Mesenchymal stem cell (in vitro differentiated cells and primary cell): ENCODE measurements around the gene PHKB.

Experiments used
- DNase-seq: peaks from one replicate; pipeline ENCODE4 v3.0.0-alpha.2; 2013
- H2AFZ ChIP-seq: one replicate; pipeline ENCODE4 v1.6.1; 2013; ENCODE audit warnings: low read depth, mild to moderate bottlenecking, control low read depth, inconsistent platforms, low read length, moderate library complexity
- H2AK5ac ChIP-seq: 2 replicates; pipeline ENCODE4 v1.6.1; 2013; ENCODE audit warnings: low read length, moderate library complexity, mild to moderate bottlenecking, inconsistent platforms; ENCODE audit not compliant: severe bottlenecking
- H2BK120ac ChIP-seq: one replicate; pipeline ENCODE4 v1.6.1; 2013; ENCODE audit warnings: low read depth, mild to moderate bottlenecking, inconsistent platforms, low read length, moderate library complexity
- H2BK12ac ChIP-seq, 2 experiments: one replicate each; pipeline ENCODE4 v1.6.1; 2013; ENCODE audit warnings: inconsistent platforms in 2 of 2, low read length in 2 of 2, mild to moderate bottlenecking in 2 of 2, moderate library complexity in 2 of 2, control low read depth in 1 of 2
- H2BK15ac ChIP-seq: one replicate; pipeline ENCODE4 v1.6.1; 2013; ENCODE audit warnings: mild to moderate bottlenecking, low read depth, inconsistent platforms; ENCODE audit not compliant: poor library complexity, severe bottlenecking
- H2BK5ac ChIP-seq: 2 replicates; pipeline ENCODE4 v1.6.1; 2013; ENCODE audit warnings: low read depth, mild to moderate bottlenecking, low read length, control low read depth, inconsistent platforms; ENCODE audit not compliant: poor library complexity, severe bottlenecking
- H3K14ac ChIP-seq, 2 experiments: one replicate each; pipeline ENCODE4 v1.6.1; 2013; ENCODE audit warnings: inconsistent platforms in 2 of 2, low read length in 2 of 2, control low read depth in 1 of 2, mild to moderate bottlenecking in 1 of 2, moderate library complexity in 1 of 2
- H3K18ac ChIP-seq, 2 experiments: one replicate each; pipeline ENCODE4 v1.6.1; 2013; ENCODE audit warnings: inconsistent platforms in 2 of 2, low read length in 2 of 2, control low read depth in 1 of 2, low read depth in 1 of 2, mild to moderate bottlenecking in 1 of 2
- H3K23ac ChIP-seq, 2 experiments: one replicate each; pipeline ENCODE4 v1.6.1; 2013; ENCODE audit warnings: inconsistent platforms in 2 of 2, low read length in 2 of 2, mild to moderate bottlenecking in 2 of 2, moderate library complexity in 2 of 2, control low read depth in 1 of 2
- H3K27ac ChIP-seq: 2 replicates; pipeline ENCODE4 v1.5.1; 2013; ENCODE audit warnings: mild to moderate bottlenecking, moderate library complexity, low read length, control low read depth, inconsistent platforms; ENCODE audit not compliant: poor library complexity, severe bottlenecking
- H3K27me3 ChIP-seq, 2 experiments: 2 replicates each; pipeline versions ENCODE4 v1.6.1 to v1.7.0; 2013; ENCODE audit warnings: low read length in 2 of 2, mild to moderate bottlenecking in 2 of 2, moderate library complexity in 2 of 2, control low read depth in 1 of 2, inconsistent platforms in 1 of 2; ENCODE audit not compliant: control insufficient read depth in 1 of 2, insufficient read depth in 1 of 2
- H3K36me3 ChIP-seq, 2 experiments: 2 replicates each; pipeline versions ENCODE4 v1.6.1 to v1.7.0; 2013; ENCODE audit warnings: low read length in 2 of 2, control low read depth in 1 of 2, inconsistent platforms in 1 of 2, low read depth in 1 of 2, mild to moderate bottlenecking in 1 of 2; ENCODE audit not compliant: insufficient read depth in 2 of 2, control insufficient read depth in 1 of 2
- H3K4ac ChIP-seq, 2 experiments: one replicate each; pipeline ENCODE4 v1.6.1; 2013; ENCODE audit warnings: inconsistent platforms in 2 of 2, low read length in 2 of 2, mild to moderate bottlenecking in 2 of 2, moderate library complexity in 2 of 2, control low read depth in 1 of 2, low read depth in 1 of 2
- H3K4me1 ChIP-seq: 2 replicates; pipeline ENCODE4 v1.6.1; 2013; ENCODE audit warnings: low read depth, low read length, control low read depth; ENCODE audit not compliant: control insufficient read depth, insufficient read depth
- H3K4me2 ChIP-seq: 2 replicates; pipeline ENCODE4 v1.6.1; 2013; ENCODE audit warnings: low read length, mild to moderate bottlenecking, inconsistent platforms; ENCODE audit not compliant: poor library complexity, severe bottlenecking
- H3K4me3 ChIP-seq, 2 experiments: 2 replicates each; pipeline versions ENCODE4 v1.5.1 to v1.7.0; 2013; ENCODE audit warnings: low read length in 2 of 2, mild to moderate bottlenecking in 2 of 2, control low read depth in 1 of 2, low read depth in 1 of 2; ENCODE audit not compliant: insufficient read depth in 1 of 2
- H3K79me1 ChIP-seq: replicated peaks from 2 replicates; pipeline ENCODE4 v1.6.1; 2013; ENCODE audit warnings: mild to moderate bottlenecking, control low read depth, low read length, inconsistent platforms; ENCODE audit not compliant: poor library complexity, severe bottlenecking
- H3K9ac ChIP-seq: 2 replicates; pipeline ENCODE4 v1.7.0; 2013; ENCODE audit warnings: mild to moderate bottlenecking, low read length, moderate library complexity
- H3K9me3 ChIP-seq: 2 replicates; pipeline ENCODE4 v1.7.0; 2013; ENCODE audit warnings: mild to moderate bottlenecking, low read length; ENCODE audit not compliant: control insufficient read depth
- H4K8ac ChIP-seq: one replicate; pipeline ENCODE4 v1.6.1; 2013; ENCODE audit warnings: inconsistent platforms, mild to moderate bottlenecking, low read length, moderate library complexity
- H4K91ac ChIP-seq: one replicate; pipeline ENCODE4 v1.6.1; 2013; ENCODE audit warnings: mild to moderate bottlenecking, low read length, inconsistent platforms
- WGBS: methylation state at CpG from one replicate; pipeline ENCODE4 v1.1.7; 2013; ENCODE audit warnings: mixed read lengths; 5-methylcytosine and 5-hydroxymethylcytosine counted together

Gene PHKB

DNA sequence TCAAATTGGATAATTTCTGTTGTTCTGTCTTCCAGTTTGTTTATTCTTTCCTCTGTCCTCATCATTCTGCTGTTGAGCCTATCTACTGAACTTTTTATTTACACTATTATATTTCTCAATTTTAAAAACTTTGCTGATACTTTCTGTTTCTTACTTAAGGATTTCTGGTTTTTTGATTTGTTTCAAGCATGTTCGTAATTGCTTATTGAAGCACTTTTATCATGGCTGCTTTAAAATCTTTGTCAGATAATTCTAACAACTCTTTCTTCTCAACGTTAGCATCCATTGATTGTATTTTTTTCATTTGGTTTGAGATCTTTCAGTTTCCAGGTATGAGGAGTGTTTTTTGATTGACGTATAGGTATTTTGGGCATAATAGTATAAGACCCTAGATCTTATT, 116.9 kb downstream of the PHKB start:
- Histone ChIP-seq H3K4me2 (no peak overlapping the region), H3K27me3 (no peaks in the 10 kb centered on the region), H4K8ac (no peak overlapping the region), H3K79me1 (peaks cover 9% of the 10 kb centered on the region), H3K36me3 (peaks cover 0 to 8% of the 10 kb centered on the region in 2 experiments), H2BK5ac (no peak overlapping the region), H3K9me3 (no peaks in the 10 kb centered on the region), H3K14ac (no peak overlapping the region), H3K18ac (no peak overlapping the region), H2BK12ac (no peak overlapping the region), H3K27ac (no peak overlapping the region), H3K4ac (no peak overlapping the region), H2BK15ac (no peak overlapping the region), H4K91ac (no peak overlapping the region), H3K23ac (no peak overlapping the region), H3K4me1 (peaks cover 6% of the 10 kb centered on the region), H3K4me3 (no peak overlapping the region), H2AFZ (no peak overlapping the region), H2AK5ac (no peak overlapping the region), H2BK120ac (no peak overlapping the region), H3K9ac (no peak overlapping the region)
- WGBS, result 100% methylated on average over 1 of the region's 3 CpGs
- no peak for DNase-seq

DNA sequence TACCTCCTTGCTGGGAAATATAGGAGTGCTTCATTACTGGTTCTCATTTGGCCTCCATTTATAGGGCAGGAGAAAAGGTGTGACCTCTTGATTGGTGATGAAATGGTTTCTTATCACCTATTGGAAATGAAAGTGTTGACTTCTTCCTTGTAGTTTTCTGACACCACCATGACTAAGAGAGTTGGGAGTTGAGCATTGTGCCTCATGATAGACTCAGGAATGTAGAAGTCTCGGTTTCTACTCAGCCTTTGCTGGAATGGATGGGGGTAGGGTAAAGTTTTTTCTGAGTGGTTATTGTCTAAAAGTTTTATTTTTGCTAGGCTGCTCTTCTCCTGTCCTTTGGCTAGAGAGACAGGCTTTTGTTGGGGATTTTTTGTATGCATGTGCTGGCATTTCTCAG, 117.4 kb downstream of the PHKB start:
- no peak overlapping the region for H4K8ac ChIP-seq
- no peak overlapping the region for H2AFZ ChIP-seq
- H3K4me3 ChIP-seq, result no peak overlapping the region
- no peak overlapping the region for H3K9ac ChIP-seq
- H2BK120ac ChIP-seq, result no peak overlapping the region
- H3K18ac ChIP-seq, result no peak overlapping the region
- 91% methylated on average over 1 of the region's 1 CpG for WGBS
- H3K4me2 ChIP-seq, result no peak overlapping the region
- no peak overlapping the region for H4K91ac ChIP-seq
- peaks cover 2% of the 10 kb centered on the region for H3K4me1 ChIP-seq
- H2BK5ac ChIP-seq, result no peak overlapping the region
- H2BK15ac ChIP-seq, result no peak overlapping the region
- no peak overlapping the region for H3K27ac ChIP-seq
- no peak overlapping the region for H3K4ac ChIP-seq
- DNase-seq, result no peak
- no peak overlapping the region for H2AK5ac ChIP-seq
- no peak overlapping the region for H2BK12ac ChIP-seq
- no peak overlapping the region for H3K23ac ChIP-seq
- peaks cover 3% of the 10 kb centered on the region for H3K79me1 ChIP-seq
- H3K27me3 ChIP-seq, result no peaks in the 10 kb centered on the region
- H3K9me3 ChIP-seq, result no peaks in the 10 kb centered on the region
- H3K14ac ChIP-seq, result no peak overlapping the region
- peaks cover 0 to 8% of the 10 kb centered on the region in 2 experiments for H3K36me3 ChIP-seq

DNA sequence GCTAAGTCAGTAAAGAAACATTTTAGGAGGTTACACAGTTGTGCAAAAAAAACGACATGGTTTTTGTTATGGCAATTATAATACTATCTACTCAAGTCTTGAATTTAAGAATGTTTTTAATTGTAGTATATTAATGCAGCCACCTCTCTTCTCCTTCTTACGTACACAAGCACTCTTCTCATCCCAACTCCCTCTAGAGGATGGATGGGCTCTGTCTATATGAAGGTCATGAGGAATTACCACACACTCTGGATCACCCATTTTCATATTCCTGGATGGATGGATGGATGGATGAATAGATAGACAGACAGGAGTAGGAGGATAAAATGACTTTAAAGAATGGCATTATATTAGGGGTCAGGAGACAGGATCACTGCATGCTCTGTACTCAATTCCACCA, 120.0 kb downstream of the PHKB start:
- H2BK12ac ChIP-seq, result no peak overlapping the region
- H3K4me2 ChIP-seq, result no peak overlapping the region
- no peak overlapping the region for H2BK15ac ChIP-seq
- no peak overlapping the region for H3K18ac ChIP-seq
- H3K14ac ChIP-seq, result no peak overlapping the region
- peaks cover 0 to 5% of the 10 kb centered on the region in 2 experiments for H3K36me3 ChIP-seq
- H3K4ac ChIP-seq, result no peak overlapping the region
- H2BK5ac ChIP-seq, result no peak overlapping the region
- H3K4me3 ChIP-seq, result no peak overlapping the region
- H3K79me1 ChIP-seq, result peaks cover 6% of the 10 kb centered on the region
- no peak overlapping the region for H2BK120ac ChIP-seq
- H4K8ac ChIP-seq, result no peak overlapping the region
- WGBS, result no CpG with 5 or more reads among the region's 2 CpGs
- H2AK5ac ChIP-seq, result no peak overlapping the region
- H4K91ac ChIP-seq, result no peak overlapping the region
- no peaks in the 10 kb centered on the region for H3K4me1 ChIP-seq
- H3K23ac ChIP-seq, result no peak overlapping the region
- no peak for DNase-seq
- no peaks in the 10 kb centered on the region for H3K27me3 ChIP-seq
- no peaks in the 10 kb centered on the region for H3K9me3 ChIP-seq
- H3K9ac ChIP-seq, result no peak overlapping the region
- H2AFZ ChIP-seq, result no peak overlapping the region
- H3K27ac ChIP-seq, result no peak overlapping the region

DNA sequence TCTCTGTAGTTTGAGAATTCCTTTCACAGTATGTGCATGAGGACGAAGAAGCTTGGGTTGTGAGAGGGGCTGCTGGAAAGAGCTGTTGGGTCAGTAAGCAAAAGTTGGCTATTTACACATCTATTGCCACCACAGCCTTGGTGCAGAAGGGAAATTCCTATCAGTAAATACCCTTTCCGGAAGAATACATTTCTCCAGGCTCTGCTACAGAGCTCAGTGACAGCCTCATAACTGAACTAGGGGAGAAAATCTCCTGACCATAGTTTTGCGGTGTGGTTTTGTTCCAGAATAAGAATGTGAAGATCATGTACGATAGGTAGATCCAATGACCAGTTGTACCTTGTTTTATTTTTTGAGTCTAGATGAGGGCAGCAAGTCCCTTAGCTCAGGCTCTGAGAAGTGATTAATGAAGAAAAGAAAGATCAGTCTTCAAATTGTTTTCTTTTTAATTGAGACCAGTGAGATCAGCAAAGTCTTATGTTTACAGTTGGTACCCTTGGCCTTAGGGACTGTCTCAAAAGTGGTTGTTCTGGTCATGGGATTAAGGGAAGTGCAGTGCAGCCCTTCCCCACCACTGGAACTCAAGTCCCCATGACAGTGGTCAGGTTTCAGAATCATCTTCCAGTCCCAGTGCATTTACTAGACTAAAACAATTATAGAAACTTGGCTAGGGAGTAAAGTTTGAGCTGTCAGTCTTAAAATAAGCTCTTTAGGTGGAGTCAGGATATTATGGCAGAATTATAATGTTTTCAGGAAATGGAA, 123.5 kb downstream of the PHKB start:
- H3K14ac ChIP-seq, result no peak overlapping the region
- H3K27ac ChIP-seq, result no peak overlapping the region
- H3K18ac ChIP-seq, result no peak overlapping the region
- H3K4ac ChIP-seq, result no peak overlapping the region
- H4K91ac ChIP-seq, result no peak overlapping the region
- H3K27me3 ChIP-seq, result no peaks in the 10 kb centered on the region
- H4K8ac ChIP-seq, result no peak overlapping the region
- H3K4me2 ChIP-seq, result no peak overlapping the region
- no peak overlapping the region for H2AFZ ChIP-seq
- WGBS, result over 99% methylated on average over 3 of the region's 4 CpGs
- H3K79me1 ChIP-seq, result peaks cover 5% of the 10 kb centered on the region
- no peak overlapping the region for H2BK12ac ChIP-seq
- H3K9me3 ChIP-seq, result no peaks in the 10 kb centered on the region
- H2BK5ac ChIP-seq, result no peak overlapping the region
- H2BK120ac ChIP-seq, result no peak overlapping the region
- H3K4me3 ChIP-seq, result no peak overlapping the region
- H3K23ac ChIP-seq, result no peak overlapping the region
- no peak overlapping the region for H2AK5ac ChIP-seq
- H3K9ac ChIP-seq, result no peak overlapping the region
- peaks cover 3 to 18% of the 10 kb centered on the region in 2 experiments for H3K36me3 ChIP-seq
- H3K4me1 ChIP-seq, result no peaks in the 10 kb centered on the region
- H2BK15ac ChIP-seq, result no peak overlapping the region
- no peak for DNase-seq
